Calu3 (cell line): ENCODE data around the gene AUH. TPM values are rescaled to one million over a fixed set of nuclear protein-coding genes. Genes with fewer than 3 reads are reported as not detected.

Source experiments
- BruUV-seq: library from RNA; stranded (reverse); fragments of 400-500 nt; replicated peaks from 2 replicates; lab custom pipeline; 2021; lab: Mats Ljungman, UMichigan
- CTCF ChIA-PET: fragments of 300-600 bp; sonication (Branson Sonifier 250); formaldehyde crosslinking; loops from one replicate; lab custom pipeline; 2022; ENCODE audit warnings: antibody characterized with exemption; lab: Charles Lee
- DNase-seq: peaks from one replicate; pipeline ENCODE4 v3.0.0; 2022
- H3K27ac Mint-ChIP-seq: one replicate; pipeline ENCODE4 v1.8.0; 2022; ENCODE audit warnings: mixed read lengths; ENCODE audit not compliant: unreplicated experiment
- H3K27me3 Mint-ChIP-seq: one replicate; pipeline ENCODE4 v1.8.0; 2022; ENCODE audit warnings: mixed read lengths; ENCODE audit not compliant: unreplicated experiment
- H3K36me3 Mint-ChIP-seq: one replicate; pipeline ENCODE4 v1.8.0; 2022; ENCODE audit warnings: mild to moderate bottlenecking, moderate library complexity, mixed read lengths; ENCODE audit not compliant: insufficient read depth, unreplicated experiment
- H3K4me1 Mint-ChIP-seq: one replicate; pipeline ENCODE4 v1.8.0; 2022; ENCODE audit warnings: mild to moderate bottlenecking, low read depth, mixed read lengths; ENCODE audit not compliant: unreplicated experiment
- H3K4me3 Mint-ChIP-seq: one replicate; pipeline ENCODE4 v1.8.0; 2022; ENCODE audit warnings: mild to moderate bottlenecking, low read depth, moderate library complexity, mixed read lengths; ENCODE audit not compliant: unreplicated experiment
- H3K9me3 Mint-ChIP-seq: one replicate; pipeline ENCODE4 v1.8.0; 2022; ENCODE audit warnings: low read depth, mixed read lengths; ENCODE audit not compliant: unreplicated experiment
- CTCF ChIP-seq: fragments of 200-600 bp; IDR thresholded peaks from one replicate; pipeline ENCODE4 v1.8.0; 2022; ENCODE audit warnings: antibody characterized with exemption; ENCODE audit not compliant: unreplicated experiment
- intact Hi-C: fragments of 100-400 bp; cut with micrococcal nuclease; formaldehyde crosslinking; loops from one replicate; pipeline ENCODE4 v1.10.0; 2022; ENCODE audit not compliant: unreplicated experiment
- total RNA-seq: library from RNA; stranded (reverse); gene quantifications from 2 replicates; pipeline ENCODE4 v1.2.3, GENCODE V29; 2022

AUH gene
- total RNA-seq, 1 experiment from 2014 or later, result 13.4 TPM

- Mint-ChIP-seq H3K4me3 (peak overlapping the region; percentile 23), H3K4me1 (peaks cover 24% of the 10 kb centered on the region), H3K9me3 (no peaks in the 10 kb centered on the region), H3K27ac (peak overlapping the region; percentile 84), H3K27me3 (no peaks in the 10 kb centered on the region), H3K36me3 (peaks cover 8% of the 10 kb centered on the region)
- intact Hi-C loops, result no loop called here
- BruUV-seq, result no TSS peak
- no peak for DNase-seq
- CTCF ChIA-PET, result interaction anchor here (0.7 to 1.4 kb wide), 2 partner anchors 29 to 227 kb away, joined by 5 to 6 read pairs; no protein-coding TSS in a partner anchor
- no peak for TF ChIP-seq CTCF
These were observed 20.0 kb downstream of the AUH start for GRCh38 chr9:91341749-91342148.

DNA sequence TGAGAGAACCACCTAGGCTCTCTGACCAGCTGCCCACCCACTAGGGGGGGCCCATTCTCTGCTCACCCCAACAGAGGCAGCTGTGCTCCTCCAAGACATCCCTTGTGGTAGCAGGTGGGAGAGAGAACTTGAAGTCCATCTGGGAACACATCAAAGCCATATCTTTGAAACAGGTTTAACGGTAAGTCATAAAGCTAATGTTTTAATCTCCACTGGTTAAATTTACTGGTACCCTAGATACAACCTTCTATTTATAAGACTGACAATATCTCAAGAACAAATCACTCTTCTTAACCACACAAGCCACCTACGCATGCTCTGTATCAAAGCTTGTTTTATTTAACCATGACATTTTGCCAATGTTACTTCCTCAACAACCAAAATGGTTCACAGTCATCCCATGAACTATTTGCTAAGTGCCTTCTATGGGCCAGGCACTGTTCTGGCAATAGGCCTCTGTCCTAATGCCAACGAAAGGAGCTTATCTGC, 20.4 kb downstream of the AUH start:
- intact Hi-C loops, result no loop called here
- Mint-ChIP-seq H3K36me3 (peaks cover 8% of the 10 kb centered on the region), H3K4me1 (peaks cover 24% of the 10 kb centered on the region), H3K27me3 (no peaks in the 10 kb centered on the region), H3K27ac (peak overlapping the region; percentile 84), H3K9me3 (no peaks in the 10 kb centered on the region), H3K4me3 (peak overlapping the region; percentile 23)
- BruUV-seq, result no TSS peak
- TF ChIP-seq CTCF, result no peak
- CTCF ChIA-PET, result interaction anchor here (0.7 to 1.4 kb wide), 2 partner anchors 28 to 226 kb away, joined by 5 to 6 read pairs; no protein-coding TSS in a partner anchor
- peak; percentile 2 for DNase-seq

DNA sequence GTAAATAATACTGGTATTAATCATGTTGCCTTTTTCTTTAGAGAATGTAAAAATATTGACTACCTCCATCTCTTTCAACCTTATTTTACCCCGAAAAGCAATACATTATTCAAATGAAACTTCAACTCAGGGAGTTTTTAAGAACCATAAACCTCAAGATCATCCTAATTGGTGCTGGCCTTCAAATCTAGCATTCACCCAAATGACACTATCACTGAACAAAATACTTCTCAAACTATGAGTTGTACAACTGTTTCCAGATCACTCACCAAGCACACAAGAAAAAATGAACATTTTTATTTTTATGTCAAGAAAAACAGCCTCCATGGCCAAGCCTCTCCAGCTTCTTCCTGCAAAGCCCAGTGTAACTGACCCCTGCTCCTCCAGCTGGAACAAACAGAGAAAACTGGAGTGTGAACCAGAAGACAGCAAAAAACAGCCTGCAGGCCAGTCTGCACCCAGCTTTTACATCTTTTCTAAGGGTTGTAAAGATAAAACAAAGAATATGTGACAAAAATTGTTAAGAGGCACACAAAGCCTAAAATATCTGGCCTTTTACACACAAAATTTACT, 21.2 kb downstream of the AUH start:
- Mint-ChIP-seq H3K9me3 (no peaks in the 10 kb centered on the region), H3K27me3 (no peaks in the 10 kb centered on the region), H3K36me3 (peaks cover 8% of the 10 kb centered on the region), H3K27ac (no peak overlapping the region), H3K4me3 (no peak overlapping the region), H3K4me1 (peaks cover 24% of the 10 kb centered on the region)
- BruUV-seq, result no TSS peak
- intact Hi-C loops, result no loop called here
- no peak for TF ChIP-seq CTCF
- no peak for DNase-seq
- CTCF ChIA-PET, result interaction anchor here (1.4 kb wide), 1 partner anchor 27 kb away, joined by 5 read pairs; no protein-coding TSS in a partner anchor

DNA sequence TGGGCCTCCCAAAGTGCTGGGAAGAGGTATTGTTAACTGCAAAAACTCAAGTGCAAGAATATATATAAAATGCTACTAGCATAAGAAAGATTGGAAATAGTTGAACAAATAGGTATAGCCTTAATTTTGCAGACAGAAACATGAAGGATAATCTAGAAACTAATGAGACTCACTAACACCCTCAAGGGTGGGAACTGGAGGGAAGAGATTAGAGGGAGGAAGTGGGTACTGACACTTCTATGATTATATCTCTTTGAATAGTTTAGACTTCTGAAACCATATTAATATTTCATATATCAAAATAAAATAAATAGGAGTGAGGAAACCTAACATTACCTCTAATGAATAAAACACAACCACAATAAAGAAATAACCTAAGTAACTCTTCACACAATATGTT, 23.0 kb downstream of the AUH start:
- peaks cover 8% of the 10 kb centered on the region for H3K36me3 Mint-ChIP-seq
- intact Hi-C loops, result no loop called here
- no peak overlapping the region for H3K4me3 Mint-ChIP-seq
- CTCF ChIA-PET, result no interaction called here
- peaks cover 24% of the 10 kb centered on the region for H3K4me1 Mint-ChIP-seq
- H3K27ac Mint-ChIP-seq, result no peak overlapping the region
- H3K9me3 Mint-ChIP-seq, result no peaks in the 10 kb centered on the region
- DNase-seq, result no peak
- no peak for TF ChIP-seq CTCF
- H3K27me3 Mint-ChIP-seq, result no peaks in the 10 kb centered on the region
- no TSS peak for BruUV-seq
